Measurements from ENCODE around the gene UQCC3. TPM values are rescaled to one million over a fixed set of nuclear protein-coding genes. Genes with fewer than 3 reads are reported as not detected.

Gene UQCC3
- total and polyA plus RNA-seq, 2 of the 13 experiments (the other 11 are each of a cell fraction or from before 2014, with no cell fraction given), result 7.7 to 16.0 TPM

- TF ChIP-seq ZHX2 (IDR thresholded peaks at IDR 0.05; ENCODE audit: low read depth) (no peak), ZHX2 (CRISPR knock-in tag; IDR thresholded peaks at IDR 0.05; ENCODE audit: borderline replicate concordance) (no peak), PHF8 (CRISPR knock-in tag; IDR thresholded peaks at IDR 0.05) (peak; percentile 56; the same call in 1 of the 2 replicates), RERE (CRISPR knock-in tag; IDR thresholded peaks at IDR 0.05; ENCODE audit: low read depth) (no peak), ARNT2 (CRISPR knock-in tag; IDR thresholded peaks at IDR 0.05; ENCODE audit: low read depth) (no peak), MED8 (CRISPR knock-in tag; IDR thresholded peaks at IDR 0.05; ENCODE audit: insufficient replicate concordance) (peak; percentile 42), ZBTB25 (CRISPR knock-in tag; IDR thresholded peaks at IDR 0.05) (no peak), RXRA (CRISPR knock-in tag; IDR thresholded peaks at IDR 0.05) (peak; percentile 14; the same call in 1 of the 2 replicates), PAX8 (CRISPR knock-in tag; IDR thresholded peaks at IDR 0.05; ENCODE audit: borderline replicate concordance) (no peak), MED1 (CRISPR knock-in tag; IDR thresholded peaks at IDR 0.05) (no peak), ZBTB42 (CRISPR knock-in tag; IDR thresholded peaks at IDR 0.05) (no peak), ZNF160 (CRISPR knock-in tag; IDR thresholded peaks at IDR 0.05) (no peak)
- TF ChIP-seq, protein P1, sequence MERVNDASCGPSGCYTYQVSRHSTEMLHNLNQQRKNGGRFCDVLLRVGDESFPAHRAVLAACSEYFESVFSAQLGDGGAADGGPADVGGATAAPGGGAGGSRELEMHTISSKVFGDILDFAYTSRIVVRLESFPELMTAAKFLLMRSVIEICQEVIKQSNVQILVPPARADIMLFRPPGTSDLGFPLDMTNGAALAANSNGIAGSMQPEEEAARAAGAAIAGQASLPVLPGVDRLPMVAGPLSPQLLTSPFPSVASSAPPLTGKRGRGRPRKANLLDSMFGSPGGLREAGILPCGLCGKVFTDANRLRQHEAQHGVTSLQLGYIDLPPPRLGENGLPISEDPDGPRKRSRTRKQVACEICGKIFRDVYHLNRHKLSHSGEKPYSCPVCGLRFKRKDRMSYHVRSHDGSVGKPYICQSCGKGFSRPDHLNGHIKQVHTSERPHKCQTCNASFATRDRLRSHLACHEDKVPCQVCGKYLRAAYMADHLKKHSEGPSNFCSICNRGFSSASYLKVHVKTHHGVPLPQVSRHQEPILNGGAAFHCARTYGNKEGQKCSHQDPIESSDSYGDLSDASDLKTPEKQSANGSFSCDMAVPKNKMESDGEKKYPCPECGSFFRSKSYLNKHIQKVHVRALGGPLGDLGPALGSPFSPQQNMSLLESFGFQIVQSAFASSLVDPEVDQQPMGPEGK (CRISPR knock-in tag; IDR thresholded peaks at IDR 0.05), result peak; percentile 92
These were observed 34.7 kb downstream of the UQCC3 start (continued) for GRCh38 chr11:62705880-62706849.
